Midbrain (tissue), 1 donor: Measurements from ENCODE around the gene FAM222A.

Experiments used
- DNase-seq: peaks from one replicate; lab custom pipeline; 2025; lab: John Stamatoyannopoulos, UW

FAM222A gene

GRCh38 chr12:109802828-109803227 is 89.2 kb downstream of the FAM222A start:
- DNase-seq, result no peak

- no peak for DNase-seq
Measured at GRCh38 chr12:109803678-109804077, 90.1 kb downstream of the FAM222A start.

DNA sequence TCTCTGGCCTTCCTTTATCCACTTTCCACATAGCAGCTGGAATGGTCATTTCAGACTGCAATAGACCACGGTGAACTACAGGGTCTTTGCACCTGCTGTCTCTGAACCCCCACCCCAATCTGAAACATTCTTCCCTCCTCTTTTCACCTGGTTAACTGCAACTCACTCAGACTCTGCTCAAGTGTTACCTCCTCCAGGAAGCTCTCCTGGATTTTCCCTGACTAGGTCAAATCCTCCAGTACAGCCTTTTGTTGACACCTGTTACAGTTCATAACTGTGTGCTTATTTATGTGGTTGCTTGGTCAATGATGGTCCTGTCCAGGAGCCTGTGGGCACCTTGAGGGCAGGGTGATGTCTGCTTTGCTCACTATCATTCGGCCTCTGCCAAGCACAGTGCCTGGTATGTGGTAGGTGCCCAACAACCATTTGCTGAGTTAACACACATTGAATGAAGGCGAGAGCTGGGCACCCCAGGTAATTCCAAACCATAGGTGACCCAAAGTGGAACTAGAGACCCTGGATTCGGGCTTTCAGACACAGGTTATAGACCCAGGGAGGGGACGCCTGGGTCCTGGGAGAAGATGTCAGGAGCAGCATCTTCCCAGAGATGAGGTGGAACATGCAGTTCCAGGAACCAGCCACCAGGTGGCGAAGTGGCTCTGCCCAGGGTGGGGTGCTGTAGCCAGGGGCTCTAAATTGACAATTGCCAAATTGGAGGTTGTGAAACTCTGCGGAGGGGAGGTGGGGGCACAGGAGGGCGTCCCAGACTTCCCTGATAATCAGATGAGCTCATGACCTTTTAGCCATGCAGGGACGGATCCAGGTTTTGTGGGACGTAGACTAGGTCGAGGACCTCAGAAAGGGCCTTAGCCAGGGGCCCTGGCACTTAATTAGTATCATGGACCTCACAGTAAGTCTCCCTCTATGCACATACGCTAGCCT is 91.5 kb downstream of the FAM222A start:
- peak; percentile 59 for DNase-seq

GRCh38 chr12:109807954-109808643 is 94.5 kb downstream of the FAM222A start:
- no peak for DNase-seq

DNA sequence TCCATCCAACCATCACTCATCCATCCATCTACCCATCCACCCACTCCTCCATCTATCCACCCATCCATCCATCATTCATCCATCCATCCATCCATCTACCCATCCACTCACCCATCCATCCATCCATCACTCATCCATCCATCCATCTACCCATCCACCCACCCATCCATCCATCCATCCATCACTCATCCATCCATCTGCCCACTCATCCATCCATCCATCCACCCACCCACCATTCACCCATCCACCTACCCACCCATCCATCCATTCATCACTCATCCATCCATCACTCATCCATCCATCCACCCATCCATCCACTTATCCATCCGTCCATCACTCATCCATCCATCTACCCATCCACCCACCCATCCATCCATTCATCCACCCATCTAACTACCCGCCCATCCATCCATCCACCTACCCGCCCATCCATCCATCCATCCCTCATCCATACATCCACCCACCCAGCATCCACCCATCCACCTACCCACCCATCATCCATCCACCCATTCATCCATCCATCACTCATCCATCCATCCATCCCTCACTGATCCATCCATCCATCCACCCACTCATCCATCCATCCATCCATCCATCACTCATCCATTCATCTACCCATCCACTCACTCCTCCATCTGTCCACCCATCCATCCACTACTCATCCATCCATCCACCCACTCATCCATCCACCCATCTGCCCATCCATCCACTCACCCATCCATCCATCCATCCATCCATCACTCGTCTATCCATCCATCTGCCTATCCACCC is 95.4 kb downstream of the FAM222A start:
- DNase-seq, result no peak

DNA sequence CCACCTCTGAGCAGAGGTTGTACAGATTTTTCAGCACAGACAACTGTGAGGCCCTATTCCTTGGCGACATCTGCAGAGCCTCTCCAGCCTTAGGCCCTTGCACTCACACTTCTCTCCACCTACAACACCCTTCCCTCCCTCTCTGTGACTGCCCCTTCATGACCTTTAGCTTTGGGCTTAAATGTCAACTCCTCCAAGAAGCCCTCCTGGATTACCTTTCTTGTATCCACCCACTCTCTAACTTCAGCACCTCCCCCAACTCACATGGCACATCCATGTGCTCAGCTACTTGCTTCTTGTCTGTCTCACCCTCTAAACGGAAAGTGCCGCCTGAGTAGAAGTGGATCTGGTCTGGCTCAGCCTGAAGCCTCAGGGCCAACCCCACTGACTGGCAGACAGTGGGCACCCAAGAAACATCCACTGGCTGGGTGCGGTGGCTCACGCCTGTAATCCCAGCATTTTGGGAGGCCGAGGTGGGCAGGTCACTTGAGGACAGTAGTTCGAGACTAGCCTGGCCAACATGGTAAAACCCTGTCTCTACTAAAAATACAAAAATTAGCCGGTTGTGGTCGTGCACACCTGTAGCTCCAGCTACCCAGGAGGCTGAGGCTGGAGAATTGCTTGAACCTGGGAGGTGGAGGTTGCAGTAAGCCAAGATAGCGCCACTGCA is 97.5 kb downstream of the FAM222A start:
- DNase-seq, result no peak

GRCh38 chr12:109811624-109811995 is 98.0 kb downstream of the FAM222A start:
- DNase-seq, result no peak

- no peak for DNase-seq
Measured at GRCh38 chr12:109813810-109814416, 100.3 kb downstream of the FAM222A start.

- DNase-seq, result no peak
Measured at GRCh38 chr12:109814600-109815150, 101.0 kb downstream of the FAM222A start.

DNA sequence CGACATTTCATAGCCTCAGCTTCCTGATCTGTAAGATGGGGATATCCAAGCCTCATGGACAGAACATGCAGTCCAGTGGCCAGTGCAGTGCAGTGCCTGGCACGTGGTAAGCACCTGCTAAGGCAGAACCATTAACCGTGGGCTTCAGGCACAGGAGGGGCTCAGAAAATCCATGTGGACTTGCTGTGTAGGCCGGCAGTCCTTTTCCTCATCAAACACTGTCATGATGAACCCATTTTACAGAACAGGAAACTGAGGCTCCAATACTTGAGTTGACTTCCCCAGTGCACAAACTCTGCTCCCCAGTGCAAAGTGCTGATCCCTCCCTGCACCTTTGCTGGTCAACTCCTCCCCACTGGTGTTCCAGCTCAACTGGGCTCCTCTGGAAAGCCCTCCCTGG is 101.6 kb downstream of the FAM222A start:
- no peak for DNase-seq

DNA sequence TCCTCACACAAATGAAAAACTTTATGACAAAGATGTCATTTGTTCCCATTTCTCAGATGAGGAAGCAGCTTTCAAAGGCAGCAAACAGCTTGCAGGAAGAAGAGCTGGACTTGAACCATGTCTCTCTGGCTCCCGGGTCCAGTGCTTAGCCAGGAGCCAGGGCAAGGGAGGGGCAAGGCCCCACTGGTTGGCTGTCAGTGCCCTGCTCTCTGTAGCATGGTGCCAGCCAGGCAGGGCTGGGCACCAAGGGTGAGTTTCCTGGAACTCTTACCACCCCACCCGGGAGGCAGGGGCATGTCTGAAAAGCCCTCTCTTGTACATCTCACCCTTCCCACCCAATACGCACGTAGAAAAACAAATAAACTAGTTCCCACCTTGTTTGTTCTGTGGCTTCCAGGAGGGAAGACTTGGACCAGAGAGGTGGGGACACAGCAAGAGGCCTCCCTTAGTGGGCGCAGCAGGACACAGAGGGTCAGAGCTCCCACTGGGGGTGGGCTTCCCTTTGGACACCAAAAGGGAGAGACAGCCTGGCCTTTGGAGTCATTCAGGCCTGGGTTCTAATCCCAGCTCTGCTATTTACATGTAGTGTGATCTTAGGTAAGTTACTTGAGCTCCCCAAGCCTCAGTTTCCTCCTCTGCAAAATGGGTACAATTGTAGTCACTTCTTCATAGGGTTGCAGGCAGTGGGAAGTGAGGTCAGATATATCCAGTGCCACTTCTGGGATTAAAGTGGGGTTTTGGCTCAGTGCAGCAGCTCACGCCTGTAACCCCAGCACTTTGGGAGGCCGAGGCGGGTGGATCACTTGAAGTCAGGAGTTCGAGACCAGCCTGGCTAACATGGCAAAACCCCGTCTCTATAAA is 102.4 kb downstream of the FAM222A start:
- DNase-seq, result no peak

DNA sequence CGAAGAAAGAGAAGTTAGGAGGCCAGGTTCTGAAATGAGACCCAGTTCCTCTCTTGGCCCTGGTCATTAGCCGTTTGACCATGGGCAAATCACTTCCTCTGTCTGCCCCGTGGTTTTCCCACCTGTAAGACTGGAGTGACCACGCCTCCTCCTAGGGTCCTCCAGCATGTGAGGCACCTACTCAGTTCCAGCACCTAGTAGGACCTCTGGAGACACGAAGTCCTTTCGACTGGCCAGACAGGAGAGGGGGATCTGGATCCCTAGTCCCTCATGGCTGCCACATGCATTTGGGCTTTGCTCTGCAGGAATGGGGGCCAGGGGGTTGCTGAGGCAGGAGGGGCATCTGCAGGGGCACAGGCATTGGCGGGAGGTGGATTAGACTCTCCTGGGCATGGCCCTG is 103.2 kb downstream of the FAM222A start:
- no peak for DNase-seq

DNA sequence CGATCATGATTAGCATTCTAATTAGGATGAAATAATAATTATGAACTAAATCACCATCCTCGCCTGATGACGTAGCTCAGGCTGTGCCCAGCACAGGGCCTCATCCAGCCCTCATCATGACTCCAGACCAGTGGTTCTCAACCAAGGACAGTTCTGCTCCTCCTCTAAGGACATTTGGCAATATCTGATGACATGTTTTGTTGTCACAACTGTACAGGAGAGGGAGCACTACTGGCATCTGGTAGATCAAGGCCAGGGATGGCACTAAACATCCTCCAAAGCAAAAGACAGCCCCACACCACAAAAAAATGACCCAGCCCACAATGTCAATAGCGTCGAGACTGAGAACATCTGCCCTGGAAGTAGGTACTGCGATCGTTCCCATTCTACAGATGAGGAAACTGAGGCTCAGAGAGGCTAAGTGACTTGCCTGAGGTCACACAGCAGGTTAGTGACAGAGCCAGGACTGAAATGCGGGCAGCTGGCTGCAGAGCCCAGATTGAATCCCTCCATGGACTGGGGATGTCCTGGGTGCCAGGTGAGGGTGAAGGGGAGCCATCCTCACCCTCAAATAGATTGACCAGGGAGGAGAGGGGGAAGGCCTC is 104.1 kb downstream of the FAM222A start:
- no peak for DNase-seq

DNA sequence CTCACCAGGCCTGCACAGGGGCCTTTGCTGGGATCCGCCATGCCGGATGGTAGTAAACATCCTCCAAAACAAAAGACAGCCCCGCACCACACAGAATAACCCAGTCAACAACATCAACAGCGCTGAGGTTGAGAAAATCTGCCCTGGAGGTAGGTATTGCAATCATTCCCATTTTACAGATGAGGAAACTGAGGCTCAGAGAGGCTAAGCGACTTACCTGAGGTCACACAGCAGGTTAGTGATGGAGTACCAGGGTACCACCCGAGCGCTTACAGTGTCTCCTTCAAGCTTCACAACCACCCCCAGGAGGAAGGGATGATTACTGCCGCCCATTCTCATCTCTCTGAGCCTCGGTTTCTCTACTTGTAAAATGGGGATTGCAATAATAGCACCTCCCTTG is 104.6 kb downstream of the FAM222A start:
- no peak for DNase-seq

- DNase-seq, result no peak
Measured at GRCh38 chr12:109818905-109819500, 105.4 kb downstream of the FAM222A start.
